Keratinocyte (primary cell): ENCODE results near the gene LRRN4. TPM values are rescaled to one million over a fixed set of nuclear protein-coding genes. Genes with fewer than 3 reads are reported as not detected.

Source experiments
- DNase-seq: peaks from one replicate; pipeline ENCODE4 v3.0.0-alpha.2; 2011; ENCODE audit warnings: low read depth, missing footprints, low spot score
- FAIRE-seq: peaks from 2 replicates; lab custom pipeline; 2011; peaks lifted over from hg19 to GRCh38; lab: Jason Lieb, UNC
- H2AFZ ChIP-seq: 2 replicates; pipeline ENCODE4 v1.6.0; 2012; ENCODE audit warnings: low read length, control low read depth, inconsistent platforms; ENCODE audit not compliant: control insufficient read depth
- H3K27ac ChIP-seq: 2 replicates; pipeline ENCODE4 v1.5.1; 2011; ENCODE audit warnings: low read length; ENCODE audit not compliant: control insufficient read depth, insufficient read depth
- H3K27me3 ChIP-seq: 3 replicates; pipeline ENCODE4 v1.6.0; 2011; ENCODE audit warnings: low read length; ENCODE audit not compliant: control insufficient read depth, insufficient read depth; ENCODE audit errors: extremely low read depth
- H3K36me3 ChIP-seq, 2 experiments: 2 replicates in 1 of 2; 3 replicates in 1 of 2; pipeline ENCODE4 v1.5.1; 2011; ENCODE audit warnings: low read length in 2 of 2, mild to moderate bottlenecking in 1 of 2; ENCODE audit not compliant: control insufficient read depth in 2 of 2, insufficient read depth in 2 of 2; ENCODE audit errors: extremely low read depth in 1 of 2
- H3K4me1 ChIP-seq: 3 replicates; pipeline ENCODE4 v1.5.1; 2011; ENCODE audit warnings: low read length; ENCODE audit not compliant: control insufficient read depth, insufficient read depth; ENCODE audit errors: extremely low read depth
- H3K4me2 ChIP-seq: 3 replicates; pipeline ENCODE4 v1.6.0; 2011; ENCODE audit warnings: low read depth, low read length; ENCODE audit not compliant: control insufficient read depth, insufficient read depth; ENCODE audit errors: extremely low read depth
- H3K4me3 ChIP-seq, 3 experiments: fragments of 200-600 bp in 1 of 3; sonication (generic) in 1 of 3; 2 replicates in 2 of 3; 3 replicates in 1 of 3; pipeline ENCODE4 v1.5.1; 2011 to 2016; ENCODE audit warnings: low read length in 3 of 3, mild to moderate bottlenecking in 3 of 3, control low read depth in 2 of 3, inconsistent platforms in 1 of 3, low read depth in 1 of 3, mixed read lengths in 1 of 3, mixed run types in 1 of 3, moderate library complexity in 1 of 3; ENCODE audit not compliant: control insufficient read depth in 2 of 3, insufficient read depth in 2 of 3; ENCODE audit errors: extremely low read depth in 1 of 3
- H3K79me2 ChIP-seq: 2 replicates; pipeline ENCODE4 v1.6.0; 2012; ENCODE audit warnings: low read length; ENCODE audit not compliant: control insufficient read depth, insufficient read depth
- H3K9ac ChIP-seq: 3 replicates; pipeline ENCODE4 v1.6.0; 2011; ENCODE audit warnings: low read length; ENCODE audit not compliant: control insufficient read depth, insufficient read depth; ENCODE audit errors: extremely low read depth
- H3K9me1 ChIP-seq: 3 replicates; pipeline ENCODE4 v1.6.0; 2011; ENCODE audit warnings: low read length; ENCODE audit not compliant: control insufficient read depth, insufficient read depth; ENCODE audit errors: extremely low read depth
- H3K9me3 ChIP-seq: 2 replicates; pipeline ENCODE4 v1.5.1; 2012; ENCODE audit warnings: low read depth, low read length; ENCODE audit not compliant: control insufficient read depth
- H4K20me1 ChIP-seq: 3 replicates; pipeline ENCODE4 v1.6.0; 2011; ENCODE audit warnings: low read length; ENCODE audit not compliant: control insufficient read depth, insufficient read depth; ENCODE audit errors: extremely low read depth
- CTCF ChIP-seq, 3 experiments: IDR thresholded peaks in 1 of 3; conservative IDR thresholded peaks in 1 of 3; optimal IDR thresholded peaks in 1 of 3; 2 replicates in 2 of 3; 3 replicates in 1 of 3; pipeline versions ENCODE3 to v1.5.1; 2011; ENCODE audit warnings: low read length in 3 of 3, mild to moderate bottlenecking in 3 of 3, moderate library complexity in 2 of 3, control low read depth in 1 of 3, inconsistent platforms in 1 of 3; ENCODE audit not compliant: insufficient read depth in 2 of 3; ENCODE audit errors: extremely low read depth in 1 of 3
- EZH2 ChIP-seq: IDR thresholded peaks from one replicate; pipeline ENCODE4 v1.6.1; 2012; ENCODE audit warnings: inconsistent platforms, mild to moderate bottlenecking, low read length, moderate library complexity
- dilution Hi-C: fragments of 300-500 bp; cut with MboI; formaldehyde crosslinking; loops from one replicate; pipeline ENCODE4 v1.7.0; 2020; ENCODE audit warnings: low sequenced_read_pairs; ENCODE audit not compliant: extremely low pct_ligation_motif_present
- polyA plus RNA-seq, 5 experiments: library from polyadenylated mRNA; depleted of rRNA in 3 of 5; stranded (reverse) in 3 of 5; stranded (forward) in 1 of 5; unstranded in 1 of 5; fragments of >200 nt; gene quantifications; 1 replicate in 1 of 5; 2 replicates in 3 of 5; 3 replicates in 1 of 5; pipeline versions ENCODE4 v1.2.1 to v1.2.3, GENCODE V29; 2011 to 2012; ENCODE audit warnings: missing spikeins in 2 of 5, low read depth in 1 of 5, low replicate concordance in 1 of 5

LRRN4 gene
- polyA plus RNA-seq, 1 donor (not counting 4 experiments of a cell fraction or from before 2014, with no cell fraction given) = 0.14 TPM

- no peaks in the 10 kb centered on the region for H3K27me3 ChIP-seq
- H3K4me2 ChIP-seq = no peak overlapping the region
- H2AFZ ChIP-seq = no peak overlapping the region
- no peak overlapping the region for H3K4me3 ChIP-seq
- no peak overlapping the region for H3K27ac ChIP-seq
- peaks cover 11% of the 10 kb centered on the region for H3K79me2 ChIP-seq
- no peaks in the 10 kb centered on the region for H3K9me1 ChIP-seq
- TF ChIP-seq EZH2 (no peak), CTCF (optimal IDR thresholded peaks at IDR 0.05 in 1 of 3, IDR thresholded peaks at IDR 0.05 in 1 of 3, conservative IDR thresholded peaks at IDR 0.05 in 1 of 3; ENCODE audit: extremely low read depth in 1 of 3, insufficient read depth in 2 of 3, low read length in 3 of 3) (no peak)
- H3K9ac ChIP-seq = no peak overlapping the region
- dilution Hi-C loops = no loop called here
- no peaks in the 10 kb centered on the region for H3K9me3 ChIP-seq
- no peak for FAIRE-seq
- peaks cover 10 to 19% of the 10 kb centered on the region in 2 experiments for H3K36me3 ChIP-seq
- H3K4me1 ChIP-seq = no peaks in the 10 kb centered on the region
- H4K20me1 ChIP-seq = peaks cover 7% of the 10 kb centered on the region
- DNase-seq = no peak
Measured at GRCh38 chr20:6030453-6031080, 23.3 kb downstream of the LRRN4 start.

DNA sequence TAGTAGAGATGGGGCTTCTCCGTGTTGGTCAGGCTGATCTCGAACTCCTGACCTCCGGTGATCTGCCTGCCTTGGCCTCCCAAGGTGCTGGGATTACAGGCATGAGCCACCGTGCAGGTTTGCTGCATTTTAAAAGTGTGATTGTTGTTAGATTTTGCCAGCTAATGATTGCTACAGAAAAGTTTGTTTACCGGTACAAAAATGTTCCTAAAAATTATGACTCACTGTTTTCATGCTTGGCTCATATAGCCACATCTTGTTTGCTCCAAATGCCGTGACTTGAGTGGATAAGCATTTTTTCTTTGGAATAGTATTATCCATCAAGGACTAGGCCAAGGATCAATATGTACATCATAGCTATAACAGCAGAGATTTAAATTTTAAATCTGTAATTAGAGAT, 24.3 kb downstream of the LRRN4 start:
- Histone ChIP-seq H2AFZ (no peak overlapping the region), H3K4me2 (no peak overlapping the region), H3K79me2 (peaks cover 16% of the 10 kb centered on the region), H3K36me3 (peaks cover 10 to 20% of the 10 kb centered on the region in 2 experiments), H3K4me1 (no peaks in the 10 kb centered on the region), H3K9me1 (no peaks in the 10 kb centered on the region), H4K20me1 (peaks cover 7% of the 10 kb centered on the region), H3K27ac (no peak overlapping the region), H3K4me3 (no peak overlapping the region), H3K9ac (no peak overlapping the region), H3K9me3 (no peaks in the 10 kb centered on the region), H3K27me3 (no peaks in the 10 kb centered on the region)
- DNase-seq (no peak), FAIRE-seq (no peak)
- dilution Hi-C loops = no loop called here
- TF ChIP-seq CTCF (optimal IDR thresholded peaks at IDR 0.05 in 1 of 3, IDR thresholded peaks at IDR 0.05 in 1 of 3, conservative IDR thresholded peaks at IDR 0.05 in 1 of 3; ENCODE audit: extremely low read depth in 1 of 3, insufficient read depth in 2 of 3, low read length in 3 of 3) (no peak), EZH2 (no peak)
